Activated CD8-positive, alpha-beta memory T cell treated with anti-CD3 and anti-CD28 coated beads, Interleukin-2, amount 50 U/mL, for 1 hour (primary cell): ENCODE results near the gene RGS7.

Experiments
- DNase-seq: peaks from one replicate; pipeline ENCODE4 v3.0.0-alpha.2; 2020; ENCODE audit errors: extremely low read depth

The RGS7 gene

GRCh38 chr1:241356519-241357365 lies at the start of gene RGS7:
Gene RGS7, minus strand, starts transcription at chr1:241357205.
- DNase-seq: no peak

- no peak for DNase-seq
Measured at GRCh38 chr1:241406421-241406820, 49.4 kb upstream of the RGS7 start.

- DNase-seq: no peak
Measured at GRCh38 chr1:241401156-241401555, 44.2 kb upstream of the RGS7 start.

GRCh38 chr1:241396747-241397681 lies 40.0 kb upstream of the RGS7 start:
- DNase-seq: no peak

DNA sequence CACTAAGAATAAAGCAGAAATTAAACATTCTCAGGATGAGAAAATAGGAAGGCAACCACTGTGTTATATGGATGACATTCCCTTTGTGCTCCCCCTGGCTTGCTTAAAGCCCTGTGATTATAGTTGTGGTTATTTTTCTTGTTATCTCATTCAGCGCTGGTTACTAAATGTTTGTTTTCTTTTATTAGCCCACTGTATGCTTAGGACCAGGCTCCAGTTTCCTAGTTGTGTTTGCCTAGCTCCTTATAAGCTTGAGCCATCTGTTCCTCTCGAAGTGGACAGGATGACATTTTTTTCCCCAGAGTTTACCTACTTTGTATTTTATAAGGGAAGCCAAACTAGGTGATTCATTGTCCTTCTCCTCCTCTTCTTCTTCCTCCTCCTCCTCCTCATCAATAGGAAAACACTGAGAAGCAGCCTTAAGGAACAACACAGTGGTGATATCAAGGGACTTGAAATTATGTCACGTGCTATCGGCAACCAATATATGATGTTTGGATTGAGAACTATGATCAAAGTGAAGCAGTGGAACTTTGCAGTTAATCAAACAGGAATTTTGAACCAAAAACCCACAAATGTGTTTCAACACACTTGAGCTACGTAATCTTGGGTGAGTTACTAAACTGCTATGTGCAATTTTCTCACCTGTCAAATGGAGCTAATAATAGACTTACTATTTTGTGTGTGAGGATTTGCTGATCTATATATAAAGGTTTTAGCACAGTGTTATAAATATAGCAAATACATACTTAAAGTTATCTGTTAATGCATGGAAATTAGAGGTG lies 35.1 kb upstream of the RGS7 start:
- no peak for DNase-seq

DNA sequence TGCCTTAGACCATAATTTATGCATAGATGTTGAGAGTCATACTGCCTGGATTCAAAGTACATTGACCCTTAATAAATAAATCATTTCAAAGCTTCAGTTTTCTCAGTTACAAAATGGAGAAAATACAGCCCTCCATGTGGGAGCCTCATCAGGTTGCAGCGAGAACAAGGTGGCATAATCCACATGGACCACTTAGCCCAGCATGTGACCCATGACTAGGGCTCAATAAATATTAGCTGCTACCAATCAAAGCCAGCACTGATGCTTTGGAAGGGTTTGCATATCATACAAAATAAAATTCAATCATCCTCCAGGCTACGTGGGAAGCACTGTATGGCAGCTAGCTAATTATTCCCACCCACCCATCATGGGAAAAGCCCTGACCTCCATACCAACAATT lies 33.5 kb upstream of the RGS7 start:
- DNase-seq: no peak

GRCh38 chr1:241389400-241389799 lies 32.4 kb upstream of the RGS7 start:
- no peak for DNase-seq

- DNase-seq: no peak
Measured at GRCh38 chr1:241387216-241387615, 30.2 kb upstream of the RGS7 start.

DNA sequence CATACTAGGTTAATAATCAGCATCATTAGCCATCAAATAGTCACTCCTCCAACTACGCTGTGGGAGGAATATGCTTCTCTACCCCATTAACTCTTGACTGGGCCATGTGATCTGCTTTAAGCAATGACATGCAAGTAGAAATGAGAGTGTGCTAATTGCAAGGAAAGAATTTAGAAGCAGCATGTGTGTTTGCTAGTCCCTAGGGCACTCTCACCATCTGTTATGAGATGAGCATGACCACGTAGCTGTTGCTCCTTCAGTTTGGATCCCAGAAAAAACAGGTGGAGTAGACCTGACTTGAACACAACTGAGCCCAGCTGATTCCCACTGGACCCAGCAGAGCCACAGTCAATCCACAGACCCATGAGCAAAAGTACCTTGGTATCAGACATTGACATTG lies 19.7 kb upstream of the RGS7 start:
- DNase-seq: no peak

DNA sequence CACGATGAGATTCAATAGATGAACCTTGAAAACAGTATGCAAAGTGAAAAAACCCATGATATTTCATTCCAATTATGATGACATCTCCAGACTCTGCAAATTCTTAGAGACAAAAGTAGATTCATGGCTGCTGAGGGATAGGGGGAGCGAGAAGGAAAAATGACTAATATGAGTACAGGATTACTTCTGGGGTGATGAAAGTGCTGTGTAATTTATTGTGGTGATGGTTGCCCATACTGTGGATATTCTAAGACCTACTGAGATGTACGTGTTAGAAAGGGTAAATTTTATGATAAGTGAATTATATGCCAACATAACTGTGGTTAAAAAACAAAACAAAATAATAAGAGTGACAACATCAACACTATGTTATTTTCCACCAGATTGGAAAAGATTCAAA lies 18.9 kb upstream of the RGS7 start:
- no peak for DNase-seq

DNA sequence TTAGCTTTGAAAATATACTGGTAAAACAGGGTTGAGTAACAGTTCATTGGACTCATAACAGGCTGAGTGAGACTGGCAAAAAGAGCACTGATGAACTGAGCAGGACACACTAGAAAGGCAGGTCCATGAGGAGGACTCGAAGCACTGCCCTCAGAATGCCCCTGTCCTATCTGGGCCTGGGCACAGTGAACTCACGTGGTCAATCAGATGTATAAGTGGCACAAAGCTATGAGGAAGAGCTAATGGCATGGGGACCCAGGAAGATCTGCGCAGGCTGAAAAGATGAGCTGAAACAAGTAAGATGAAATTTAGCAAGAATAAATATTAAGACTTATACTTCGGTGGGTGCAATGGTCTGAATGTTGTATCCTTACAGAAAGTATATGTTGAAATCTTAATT lies 9.2 kb upstream of the RGS7 start:
- DNase-seq: no peak

DNA sequence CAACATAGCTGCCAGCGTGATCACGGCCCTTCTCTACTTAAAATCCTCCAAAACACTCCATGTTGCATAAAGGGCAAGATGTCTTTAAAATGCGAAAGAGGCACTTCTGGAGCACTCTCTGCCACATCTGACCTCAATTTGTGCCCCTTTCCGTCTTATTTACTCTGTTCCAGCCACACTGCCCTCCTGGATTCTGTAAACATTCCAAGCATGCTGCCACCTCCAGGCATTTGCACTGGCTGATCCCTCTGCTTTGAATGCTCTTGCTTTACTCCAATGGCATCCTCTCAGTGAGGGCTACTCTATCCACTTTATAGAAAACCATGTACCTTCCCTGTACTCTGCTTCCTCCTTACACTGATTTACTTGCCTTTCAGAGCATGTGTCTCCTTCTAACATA lies 5.3 kb upstream of the RGS7 start:
- DNase-seq: no peak

GRCh38 chr1:241357366-241358340 lies 648 bp upstream of the RGS7 start:
- DNase-seq: no peak

GRCh38 chr1:241356187-241356518 lies 852 bp downstream of the RGS7 start:
- no peak for DNase-seq

DNA sequence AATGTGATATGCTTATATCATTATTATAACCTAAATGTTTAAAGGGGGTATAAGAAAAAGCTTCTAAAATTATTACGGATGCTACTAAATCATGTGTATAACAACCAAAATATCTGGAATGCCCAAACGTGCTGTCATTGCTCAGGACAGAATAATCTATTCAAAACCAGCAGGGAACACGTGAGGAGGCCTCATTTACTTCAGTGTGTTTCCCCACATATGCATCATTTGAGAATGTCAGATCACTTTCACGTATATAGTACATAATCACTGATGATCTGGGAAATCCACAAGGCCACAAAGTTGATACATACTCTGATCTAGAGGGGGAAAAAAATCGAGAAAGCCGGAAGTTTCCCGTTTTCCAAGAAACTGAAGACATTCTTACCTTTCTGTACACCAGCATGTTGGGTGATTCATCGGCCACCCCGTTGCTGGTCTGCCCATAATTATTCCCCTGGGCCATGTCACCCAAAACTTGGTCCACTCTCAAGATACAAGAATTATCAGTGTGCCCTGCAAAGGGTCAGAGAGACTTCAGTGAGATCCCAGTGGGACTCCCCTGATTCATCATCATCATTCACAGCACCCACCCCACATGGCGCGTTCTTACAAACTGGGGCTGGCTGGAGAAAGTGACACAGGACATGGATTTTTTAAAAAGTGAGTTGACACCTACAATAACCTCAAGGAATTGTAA lies 1.5 kb downstream of the RGS7 start:
- no peak for DNase-seq

GRCh38 chr1:241352401-241352800 lies 4.6 kb downstream of the RGS7 start:
- no peak for DNase-seq

DNA sequence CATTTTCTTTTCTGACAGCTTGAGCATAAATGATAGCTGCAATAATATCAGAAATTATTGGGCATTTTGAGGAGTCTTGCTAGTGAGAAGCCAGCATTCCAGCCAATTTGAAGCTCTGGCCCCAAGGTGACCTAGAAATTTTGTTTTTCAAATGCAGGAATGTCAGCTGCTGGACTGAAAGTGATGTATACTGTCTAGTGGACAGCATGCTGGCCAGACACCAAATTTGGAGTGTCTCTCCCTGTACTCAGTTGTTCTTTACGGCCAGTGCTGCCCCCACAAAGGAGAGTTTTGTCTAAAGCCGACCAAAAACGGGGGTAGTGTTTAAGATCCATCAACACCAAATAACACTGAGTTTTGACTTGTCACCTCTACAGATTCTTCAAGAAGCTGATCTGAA lies 5.2 kb downstream of the RGS7 start:
- DNase-seq: no peak

- no peak for DNase-seq
Measured at GRCh38 chr1:241343956-241344355, 13.0 kb downstream of the RGS7 start.

GRCh38 chr1:241336335-241336734 lies 20.7 kb downstream of the RGS7 start:
- no peak for DNase-seq

- DNase-seq: no peak
Measured at GRCh38 chr1:241332987-241333386, 24.0 kb downstream of the RGS7 start.
